Measurements from ENCODE around the gene IGSF23. TPM values are rescaled to one million over a fixed set of nuclear protein-coding genes. Genes with fewer than 3 reads are reported as not detected.
"Not testable (repeated sequence)": the region's sequence is repeated elsewhere in the genome, so short reads cannot be mapped to it uniquely, and the experiment has no call there.

The IGSF23 gene
- total RNA-seq, 1 donor from 2014 or later: not detected

- Mint-ChIP-seq H3K4me3 (no peak overlapping the region), H3K27me3 (ENCODE audit: low read depth) (peaks cover 8% of the 10 kb centered on the region), H3K4me1 (peaks cover 12% of the 10 kb centered on the region), H3K36me3 (no peaks in the 10 kb centered on the region), H3K9me3 (no peaks in the 10 kb centered on the region), H3K27ac (no peak overlapping the region)
- no peak for DNase-seq (ENCODE audit: low spot score in 2 of 2, unreplicated experiment in 2 of 2)
- TF ChIP-seq, protein P1, sequence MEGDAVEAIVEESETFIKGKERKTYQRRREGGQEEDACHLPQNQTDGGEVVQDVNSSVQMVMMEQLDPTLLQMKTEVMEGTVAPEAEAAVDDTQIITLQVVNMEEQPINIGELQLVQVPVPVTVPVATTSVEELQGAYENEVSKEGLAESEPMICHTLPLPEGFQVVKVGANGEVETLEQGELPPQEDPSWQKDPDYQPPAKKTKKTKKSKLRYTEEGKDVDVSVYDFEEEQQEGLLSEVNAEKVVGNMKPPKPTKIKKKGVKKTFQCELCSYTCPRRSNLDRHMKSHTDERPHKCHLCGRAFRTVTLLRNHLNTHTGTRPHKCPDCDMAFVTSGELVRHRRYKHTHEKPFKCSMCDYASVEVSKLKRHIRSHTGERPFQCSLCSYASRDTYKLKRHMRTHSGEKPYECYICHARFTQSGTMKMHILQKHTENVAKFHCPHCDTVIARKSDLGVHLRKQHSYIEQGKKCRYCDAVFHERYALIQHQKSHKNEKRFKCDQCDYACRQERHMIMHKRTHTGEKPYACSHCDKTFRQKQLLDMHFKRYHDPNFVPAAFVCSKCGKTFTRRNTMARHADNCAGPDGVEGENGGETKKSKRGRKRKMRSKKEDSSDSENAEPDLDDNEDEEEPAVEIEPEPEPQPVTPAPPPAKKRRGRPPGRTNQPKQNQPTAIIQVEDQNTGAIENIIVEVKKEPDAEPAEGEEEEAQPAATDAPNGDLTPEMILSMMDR (IDR thresholded peaks at IDR 0.05; ENCODE audit: unreplicated experiment): no peak
Observed at GRCh38 chr19:44608391-44608821, 5.0 kb upstream of the IGSF23 start.

- Mint-ChIP-seq H3K27ac (no peak overlapping the region), H3K9me3 (no peaks in the 10 kb centered on the region), H3K4me1 (peaks cover 12% of the 10 kb centered on the region), H3K27me3 (ENCODE audit: low read depth) (peaks cover 4% of the 10 kb centered on the region), H3K36me3 (no peaks in the 10 kb centered on the region), H3K4me3 (no peak overlapping the region)
- no peak for DNase-seq (ENCODE audit: low spot score in 2 of 2, unreplicated experiment in 2 of 2)
- TF ChIP-seq, protein P1 (IDR thresholded peaks at IDR 0.05; ENCODE audit: unreplicated experiment): no peak
Observed at GRCh38 chr19:44609219-44609618, 4.1 kb upstream of the IGSF23 start.

- H3K27me3 Mint-ChIP-seq (ENCODE audit: low read depth); H3K27ac Mint-ChIP-seq; H3K9me3 Mint-ChIP-seq; H3K36me3 Mint-ChIP-seq; H3K4me3 Mint-ChIP-seq; DNase-seq (ENCODE audit: low spot score in 2 of 2, unreplicated experiment in 2 of 2): not testable (repeated sequence)
- peaks cover 12% of the 10 kb centered on the region for H3K4me1 Mint-ChIP-seq
Observed at GRCh38 chr19:44610497-44610896, 2.9 kb upstream of the IGSF23 start.

DNA sequence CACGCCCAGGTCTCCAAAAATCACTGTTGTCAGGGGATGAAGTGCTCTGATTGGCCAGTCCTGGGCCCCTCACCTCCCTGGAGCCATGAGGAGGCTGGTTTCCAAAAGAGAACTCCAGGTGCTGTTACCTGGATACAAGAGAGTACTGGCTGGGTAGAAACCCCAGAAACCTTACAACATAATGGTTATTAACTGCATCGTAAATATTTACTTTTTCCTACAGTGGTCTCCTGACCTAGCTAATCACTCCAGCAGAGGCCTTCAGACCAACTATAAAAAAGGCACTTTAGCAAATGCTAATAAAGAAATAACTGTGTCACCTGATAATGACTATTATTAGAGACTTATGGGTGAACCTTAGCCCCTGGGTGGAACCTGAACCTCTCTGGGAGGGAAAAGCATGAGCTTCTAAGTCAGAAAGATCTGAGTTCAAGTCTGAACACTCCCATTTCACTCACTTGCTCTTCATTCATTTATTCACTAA lies 1.5 kb upstream of the IGSF23 start:
- no peak for DNase-seq (ENCODE audit: low spot score in 2 of 2, unreplicated experiment in 2 of 2)
- TF ChIP-seq, protein P1 (IDR thresholded peaks at IDR 0.05; ENCODE audit: unreplicated experiment): no peak
- Mint-ChIP-seq H3K27me3 (ENCODE audit: low read depth) (no peaks in the 10 kb centered on the region), H3K9me3 (no peaks in the 10 kb centered on the region), H3K4me1 (peaks cover 12% of the 10 kb centered on the region), H3K36me3 (no peaks in the 10 kb centered on the region), H3K4me3 (no peak overlapping the region), H3K27ac (no peak overlapping the region)

GRCh38 chr19:44614313-44614712 lies 950 bp downstream of the IGSF23 start:
- Mint-ChIP-seq H3K27me3 (ENCODE audit: low read depth) (no peaks in the 10 kb centered on the region), H3K27ac (no peak overlapping the region), H3K9me3 (no peaks in the 10 kb centered on the region), H3K4me1 (no peaks in the 10 kb centered on the region), H3K36me3 (no peaks in the 10 kb centered on the region), H3K4me3 (no peak overlapping the region)
- TF ChIP-seq, protein P1 (IDR thresholded peaks at IDR 0.05; ENCODE audit: unreplicated experiment): no peak
- DNase-seq (ENCODE audit: low spot score in 2 of 2, unreplicated experiment in 2 of 2): no peak

- Mint-ChIP-seq H3K4me3 (no peak overlapping the region), H3K27ac (no peak overlapping the region), H3K9me3 (no peaks in the 10 kb centered on the region), H3K4me1 (no peaks in the 10 kb centered on the region), H3K27me3 (ENCODE audit: low read depth) (no peaks in the 10 kb centered on the region), H3K36me3 (no peaks in the 10 kb centered on the region)
- no peak for DNase-seq (ENCODE audit: low spot score in 2 of 2, unreplicated experiment in 2 of 2)
- TF ChIP-seq, protein P1 (IDR thresholded peaks at IDR 0.05; ENCODE audit: unreplicated experiment): no peak
Observed at GRCh38 chr19:44615863-44616247, 2.5 kb downstream of the IGSF23 start.

Measured in mesothelial cell of epicardium (in vitro differentiated cells).